Activated CD4-positive, alpha-beta T cell treated with anti-CD3 and anti-CD28 coated beads, Interleukin-2, amount 10 ng/mL, durations not matched to agents 7 days and 5 days (primary cell): ENCODE data around the gene ZNF292. TPM values are rescaled to one million over a fixed set of nuclear protein-coding genes. Genes with fewer than 3 reads are reported as not detected.
"Not testable (repeated sequence)": the region's sequence is repeated elsewhere in the genome, so short reads cannot be mapped to it uniquely, and the experiment has no call there.

ENCODE experiments used
- CTCF ChIA-PET: fragments of 350-600 bp; sonication (Branson Sonifier 250); formaldehyde crosslinking; loops from one replicate; lab custom pipeline; 2021; ENCODE audit warnings: antibody characterized with exemption; lab: Charles Lee
- POLR2A ChIA-PET: fragments of 350-600 bp; sonication (Branson Sonifier 250); formaldehyde crosslinking; loops from one replicate; lab custom pipeline; 2021; ENCODE audit warnings: antibody characterized with exemption; lab: Charles Lee
- DNase-seq: peaks from one replicate; pipeline ENCODE4 v3.0.0-alpha.2; 2020
- H3K27ac Mint-ChIP-seq: one replicate; pipeline ENCODE4 v1.8.0; 2021; ENCODE audit warnings: mild to moderate bottlenecking, moderate library complexity, mixed read lengths
- H3K27me3 Mint-ChIP-seq: one replicate; pipeline ENCODE4 v1.8.0; 2021; ENCODE audit warnings: mixed read lengths
- H3K36me3 Mint-ChIP-seq: one replicate; pipeline ENCODE4 v1.8.0; 2021; ENCODE audit warnings: low read depth, mixed read lengths
- H3K4me1 Mint-ChIP-seq: one replicate; pipeline ENCODE4 v1.8.0; 2021; ENCODE audit warnings: mixed read lengths
- H3K4me3 Mint-ChIP-seq: one replicate; pipeline ENCODE4 v1.8.0; 2021; ENCODE audit warnings: mild to moderate bottlenecking, moderate library complexity, mixed read lengths
- H3K9me3 Mint-ChIP-seq: one replicate; pipeline ENCODE4 v1.8.0; 2021; ENCODE audit warnings: mixed read lengths
- total RNA-seq, 2 experiments: library from RNA; stranded (reverse); gene quantifications; one replicate each; pipeline ENCODE4 v1.2.3, GENCODE V29; 2021

ZNF292 gene
- total RNA-seq, 2 experiments from 2014 or later, result 51.5 to 56.0 TPM

GRCh38 chr6:87171938-87172633 is 16.7 kb downstream of the ZNF292 start:
- peaks cover 45% of the 10 kb centered on the region for H3K4me1 Mint-ChIP-seq
- ChIA-PET CTCF (interaction anchor here (1.4 kb wide), 1 partner anchor 26 kb away, joined by 3 read pairs; no protein-coding TSS in a partner anchor), POLR2A (no interaction called here)
- H3K4me3 Mint-ChIP-seq, result no peak overlapping the region
- H3K9me3 Mint-ChIP-seq, result peaks cover 3% of the 10 kb centered on the region
- no peaks in the 10 kb centered on the region for H3K27me3 Mint-ChIP-seq
- no peak for DNase-seq
- H3K36me3 Mint-ChIP-seq, result peaks cover 36% of the 10 kb centered on the region
- no peak overlapping the region for H3K27ac Mint-ChIP-seq

GRCh38 chr6:87174078-87174579 is 18.8 kb downstream of the ZNF292 start:
- no peak for DNase-seq
- H3K27ac Mint-ChIP-seq, result no peak overlapping the region
- H3K27me3 Mint-ChIP-seq, result no peaks in the 10 kb centered on the region
- H3K9me3 Mint-ChIP-seq, result peaks cover 3% of the 10 kb centered on the region
- POLR2A ChIA-PET, result no interaction called here
- peaks cover 47% of the 10 kb centered on the region for H3K36me3 Mint-ChIP-seq
- H3K4me1 Mint-ChIP-seq, result peaks cover 45% of the 10 kb centered on the region
- CTCF ChIA-PET, result interaction anchor here (1.0 to 1.7 kb wide), 2 partner anchors 10 to 88 kb away, joined by 3 to 5 read pairs; no protein-coding TSS in a partner anchor
- no peak overlapping the region for H3K4me3 Mint-ChIP-seq

DNA sequence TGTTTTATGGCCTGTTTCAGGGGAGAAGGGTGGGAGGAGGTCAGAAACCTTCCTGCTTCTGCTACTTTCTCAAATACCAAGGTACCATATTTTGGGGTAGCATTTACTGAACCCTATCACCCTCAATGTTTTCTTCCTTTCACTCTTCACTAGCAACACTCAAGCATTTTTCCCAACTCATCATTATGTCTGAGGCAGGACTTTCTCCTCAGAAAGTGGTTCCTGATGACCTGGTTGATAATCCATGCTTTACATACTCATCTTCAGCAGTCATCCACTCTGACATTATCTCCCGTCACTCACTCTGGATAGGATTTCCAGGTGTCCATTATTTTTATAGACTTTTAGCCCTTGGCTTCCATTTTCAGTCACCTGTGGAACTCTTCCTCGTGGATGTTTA is 21.1 kb downstream of the ZNF292 start:
- peaks cover 60% of the 10 kb centered on the region for H3K36me3 Mint-ChIP-seq
- DNase-seq, result no peak
- ChIA-PET CTCF (no interaction called here), POLR2A (no interaction called here)
- peaks cover 57% of the 10 kb centered on the region for H3K4me1 Mint-ChIP-seq
- H3K27me3 Mint-ChIP-seq, result no peaks in the 10 kb centered on the region
- no peak overlapping the region for H3K4me3 Mint-ChIP-seq
- H3K27ac Mint-ChIP-seq, result no peak overlapping the region
- peaks cover 3% of the 10 kb centered on the region for H3K9me3 Mint-ChIP-seq

DNA sequence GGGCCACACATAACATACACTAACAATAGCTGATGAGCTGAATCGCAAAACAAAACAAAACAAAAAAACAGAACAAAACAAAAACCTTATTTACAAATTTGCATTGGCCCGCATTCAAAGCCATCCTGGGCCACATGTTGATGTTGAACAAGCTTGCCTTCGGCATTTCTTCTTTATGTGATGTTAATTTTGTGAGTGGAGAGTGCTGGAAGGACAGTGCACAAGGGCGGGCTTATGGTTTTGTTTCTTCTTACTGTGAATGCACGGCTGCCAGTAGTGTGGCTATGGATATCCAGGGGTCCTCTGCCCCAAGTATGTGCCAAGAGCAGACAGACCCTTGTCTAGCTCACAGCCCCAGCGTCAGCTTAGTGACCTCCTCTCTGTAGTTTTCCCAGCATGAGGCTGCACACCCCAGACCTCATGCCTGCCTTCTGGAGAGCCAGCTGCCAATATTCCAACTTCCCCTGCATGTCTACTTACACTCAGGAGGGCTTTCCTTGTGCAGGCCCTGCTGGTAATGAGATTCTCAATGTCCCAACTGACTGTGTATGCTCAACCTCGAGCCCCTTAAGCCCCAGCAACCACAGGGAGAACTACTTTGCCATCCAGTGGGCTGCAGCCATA is 24.9 kb downstream of the ZNF292 start:
- no peak overlapping the region for H3K4me3 Mint-ChIP-seq
- POLR2A ChIA-PET, result no interaction called here

DNA sequence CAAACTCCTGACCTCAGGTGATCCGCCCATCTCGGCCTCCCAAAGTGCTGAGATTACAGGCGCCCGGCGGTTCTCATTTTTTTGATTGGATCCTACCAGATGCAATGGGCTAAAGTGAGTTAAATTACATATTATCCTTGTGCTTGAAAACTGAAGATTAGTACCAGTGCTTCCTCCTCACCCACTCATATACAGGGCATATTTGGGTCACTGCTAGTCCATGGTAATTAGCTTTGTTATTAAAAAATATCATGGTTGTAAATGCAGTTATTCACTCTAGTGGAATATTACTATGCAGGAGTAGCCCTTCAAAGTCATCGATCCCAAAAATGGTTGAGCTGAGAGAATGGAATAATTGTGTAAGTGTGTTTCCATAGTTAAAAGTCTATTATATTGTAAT is 26.5 kb downstream of the ZNF292 start:
- H3K4me1 Mint-ChIP-seq, result peaks cover 37% of the 10 kb centered on the region
- H3K27ac Mint-ChIP-seq, result no peak overlapping the region
- ChIA-PET CTCF (interaction anchor here (0.6 to 1.2 kb wide), 2 partner anchors 20 to 23 kb away, joined by 3 to 5 read pairs; no protein-coding TSS in a partner anchor), POLR2A (no interaction called here)
- DNase-seq, result no peak
- no peaks in the 10 kb centered on the region for H3K27me3 Mint-ChIP-seq
- H3K36me3 Mint-ChIP-seq, result peaks cover 50% of the 10 kb centered on the region
- no peak overlapping the region for H3K4me3 Mint-ChIP-seq
- no peaks in the 10 kb centered on the region for H3K9me3 Mint-ChIP-seq

More for the DNA sequence above, 24.9 kb downstream of the ZNF292 start:
- Mint-ChIP-seq H3K4me1 (peaks cover 44% of the 10 kb centered on the region), H3K36me3 (peaks cover 64% of the 10 kb centered on the region), H3K9me3 (peaks cover 3% of the 10 kb centered on the region), H3K27ac (no peak overlapping the region), H3K27me3 (no peaks in the 10 kb centered on the region)
- DNase-seq, result no peak
- CTCF ChIA-PET, result no interaction called here

DNA sequence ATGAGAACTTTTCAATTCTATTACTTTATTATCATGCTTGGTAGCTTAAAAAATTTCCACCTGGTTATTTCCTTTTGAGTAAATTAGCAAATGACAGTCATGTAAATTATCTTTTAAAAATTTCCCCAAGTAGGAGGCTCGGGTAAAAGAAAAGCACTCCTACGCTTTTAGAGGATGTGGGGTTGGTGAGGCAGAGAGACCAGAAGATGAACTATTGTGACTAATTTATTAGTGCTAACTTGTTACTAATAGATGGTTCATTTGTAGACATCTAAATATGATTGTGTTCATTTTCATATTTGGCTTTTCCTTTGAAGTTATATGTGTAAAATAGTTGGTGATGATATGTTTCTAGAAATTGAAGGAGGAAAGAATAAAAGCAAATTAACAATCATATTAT is 27.0 kb downstream of the ZNF292 start:
- Mint-ChIP-seq H3K27ac (no peak overlapping the region), H3K4me3 (no peak overlapping the region), H3K9me3 (no peaks in the 10 kb centered on the region), H3K36me3 (peaks cover 47% of the 10 kb centered on the region), H3K27me3 (no peaks in the 10 kb centered on the region), H3K4me1 (peaks cover 36% of the 10 kb centered on the region)
- CTCF ChIA-PET, result interaction anchor here (0.6 to 1.2 kb wide), 2 partner anchors 21 to 23 kb away, joined by 3 to 5 read pairs; no protein-coding TSS in a partner anchor
- POLR2A ChIA-PET, result no interaction called here
- no peak for DNase-seq

- peaks cover 32% of the 10 kb centered on the region for H3K4me1 Mint-ChIP-seq
- H3K27ac Mint-ChIP-seq, result no peak overlapping the region
- no peaks in the 10 kb centered on the region for H3K27me3 Mint-ChIP-seq
- CTCF ChIA-PET, result no interaction called here
- no peaks in the 10 kb centered on the region for H3K9me3 Mint-ChIP-seq
- DNase-seq, result no peak
- peaks cover 41% of the 10 kb centered on the region for H3K36me3 Mint-ChIP-seq
- POLR2A ChIA-PET, result no interaction called here
- no peak overlapping the region for H3K4me3 Mint-ChIP-seq
Observed at GRCh38 chr6:87182940-87183339, 27.6 kb downstream of the ZNF292 start.

- Mint-ChIP-seq H3K27ac (no peak overlapping the region), H3K27me3 (no peaks in the 10 kb centered on the region), H3K9me3 (no peaks in the 10 kb centered on the region), H3K36me3 (peaks cover 37% of the 10 kb centered on the region), H3K4me3 (no peak overlapping the region), H3K4me1 (peaks cover 31% of the 10 kb centered on the region)
- ChIA-PET POLR2A (no interaction called here), CTCF (interaction anchor here (0.6 to 1.0 kb wide), 4 partner anchors 10 to 1486 kb away, joined by 3 to 5 read pairs (median 4); no protein-coding TSS in a partner anchor)
- DNase-seq, result no peak
Observed at GRCh38 chr6:87183687-87184086, 28.3 kb downstream of the ZNF292 start.

DNA sequence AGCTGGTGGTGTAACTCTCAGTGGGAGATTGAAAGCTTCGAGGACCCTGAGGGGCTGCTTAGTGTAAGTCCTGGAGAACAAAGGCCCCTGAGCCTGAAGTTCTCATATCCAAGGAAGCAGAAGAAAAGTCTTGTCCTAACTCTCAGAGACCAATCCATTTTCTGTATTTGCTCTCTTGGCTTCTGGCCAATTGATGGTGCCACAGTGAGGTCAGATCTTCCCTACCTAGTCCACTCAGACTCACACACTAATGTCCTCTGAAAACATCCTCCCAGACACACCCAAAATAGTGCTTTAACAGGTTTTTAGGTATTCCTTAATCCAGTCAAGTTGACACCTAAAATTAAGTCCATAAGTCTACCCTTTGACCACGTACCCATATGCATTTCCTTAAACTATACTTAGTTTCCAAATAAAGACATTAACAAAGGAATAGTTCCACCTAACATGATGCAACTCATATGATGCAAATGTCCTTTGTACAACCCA is 29.4 kb downstream of the ZNF292 start:
- Mint-ChIP-seq H3K27me3 (no peaks in the 10 kb centered on the region), H3K4me1 (peaks cover 29% of the 10 kb centered on the region), H3K36me3 (peaks cover 35% of the 10 kb centered on the region), H3K27ac (no peak overlapping the region), H3K4me3 (no peak overlapping the region), H3K9me3 (no peaks in the 10 kb centered on the region)
- ChIA-PET CTCF (no interaction called here), POLR2A (no interaction called here)
- DNase-seq, result no peak

GRCh38 chr6:87196275-87196842 is 41.0 kb downstream of the ZNF292 start:
- H3K36me3 Mint-ChIP-seq, result peaks cover 18% of the 10 kb centered on the region
- POLR2A ChIA-PET, result no interaction called here
- no peaks in the 10 kb centered on the region for H3K27me3 Mint-ChIP-seq
- CTCF ChIA-PET, result no interaction called here
- H3K4me1 Mint-ChIP-seq, result peaks cover 29% of the 10 kb centered on the region
- H3K9me3 Mint-ChIP-seq, result no peaks in the 10 kb centered on the region
- H3K27ac Mint-ChIP-seq, result no peak overlapping the region
- H3K4me3 Mint-ChIP-seq, result no peak overlapping the region
- DNase-seq, result no peak

GRCh38 chr6:87197547-87197946 is 42.2 kb downstream of the ZNF292 start:
- Mint-ChIP-seq H3K4me1 (peaks cover 34% of the 10 kb centered on the region), H3K27me3 (no peaks in the 10 kb centered on the region), H3K9me3 (no peaks in the 10 kb centered on the region), H3K36me3 (peaks cover 12% of the 10 kb centered on the region), H3K4me3 (no peak overlapping the region), H3K27ac (no peak overlapping the region)
- CTCF ChIA-PET, result interaction anchor here (0.8 kb wide), 1 partner anchor 56 kb away, joined by 3 read pairs; no protein-coding TSS in a partner anchor
- DNase-seq, result no peak
- POLR2A ChIA-PET, result no interaction called here

DNA sequence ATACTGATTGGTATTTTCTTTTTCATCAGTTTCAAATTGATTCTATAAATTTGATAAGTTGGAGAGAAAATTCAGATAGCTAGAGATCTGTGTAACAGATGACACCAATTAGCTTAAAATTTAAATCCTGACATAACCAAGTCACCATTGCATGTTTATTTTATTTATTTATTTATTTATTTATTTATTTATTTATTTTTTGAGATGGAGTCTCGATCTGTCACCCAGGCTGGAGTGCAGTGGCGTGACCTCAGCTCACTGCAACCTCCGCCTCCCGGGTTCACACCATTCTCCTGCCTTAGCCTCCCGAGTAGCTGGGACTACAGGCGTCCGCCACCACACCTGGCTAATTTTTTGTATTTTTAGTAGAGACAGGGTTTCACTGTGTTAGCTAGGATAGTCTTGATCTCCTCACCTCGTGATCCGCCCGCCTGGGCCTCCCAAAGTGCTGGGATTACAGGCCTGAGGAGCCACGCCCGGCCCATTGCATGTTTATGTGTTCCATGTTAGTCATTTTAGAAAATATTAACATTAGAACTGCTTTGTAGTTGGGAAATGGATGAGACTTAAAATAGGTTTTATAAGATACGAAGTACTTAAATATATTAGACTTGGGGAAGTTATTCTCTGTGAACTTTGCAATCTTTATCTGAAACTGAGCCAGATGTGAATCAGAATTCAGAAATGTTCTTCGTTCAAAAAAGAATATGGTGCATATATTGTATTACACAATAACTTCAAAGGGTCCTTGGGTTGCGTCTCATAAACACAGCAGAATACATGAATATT is 42.9 kb downstream of the ZNF292 start:
- H3K27me3 Mint-ChIP-seq, DNase-seq, H3K4me3 Mint-ChIP-seq, POLR2A ChIA-PET, H3K27ac Mint-ChIP-seq, H3K9me3 Mint-ChIP-seq: not testable (repeated sequence)
- Mint-ChIP-seq H3K36me3 (peaks cover 12% of the 10 kb centered on the region), H3K4me1 (peaks cover 34% of the 10 kb centered on the region)
- CTCF ChIA-PET, result interaction anchor here (0.8 to 1.1 kb wide), 2 partner anchors 26 to 55 kb away, joined by 3 read pairs; no protein-coding TSS in a partner anchor
